ENCODE data around the gene SUSD5.

- TF ChIP-seq, protein P1, sequence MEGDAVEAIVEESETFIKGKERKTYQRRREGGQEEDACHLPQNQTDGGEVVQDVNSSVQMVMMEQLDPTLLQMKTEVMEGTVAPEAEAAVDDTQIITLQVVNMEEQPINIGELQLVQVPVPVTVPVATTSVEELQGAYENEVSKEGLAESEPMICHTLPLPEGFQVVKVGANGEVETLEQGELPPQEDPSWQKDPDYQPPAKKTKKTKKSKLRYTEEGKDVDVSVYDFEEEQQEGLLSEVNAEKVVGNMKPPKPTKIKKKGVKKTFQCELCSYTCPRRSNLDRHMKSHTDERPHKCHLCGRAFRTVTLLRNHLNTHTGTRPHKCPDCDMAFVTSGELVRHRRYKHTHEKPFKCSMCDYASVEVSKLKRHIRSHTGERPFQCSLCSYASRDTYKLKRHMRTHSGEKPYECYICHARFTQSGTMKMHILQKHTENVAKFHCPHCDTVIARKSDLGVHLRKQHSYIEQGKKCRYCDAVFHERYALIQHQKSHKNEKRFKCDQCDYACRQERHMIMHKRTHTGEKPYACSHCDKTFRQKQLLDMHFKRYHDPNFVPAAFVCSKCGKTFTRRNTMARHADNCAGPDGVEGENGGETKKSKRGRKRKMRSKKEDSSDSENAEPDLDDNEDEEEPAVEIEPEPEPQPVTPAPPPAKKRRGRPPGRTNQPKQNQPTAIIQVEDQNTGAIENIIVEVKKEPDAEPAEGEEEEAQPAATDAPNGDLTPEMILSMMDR (IDR thresholded peaks at IDR 0.05) = no peak
- TF ChIP-seq POLR2AphosphoS5 (IDR thresholded peaks at IDR 0.05) = no peak
- no peak for TF ChIP-seq EP300 (IDR thresholded peaks at IDR 0.05; ENCODE audit: low read depth)
- TF ChIP-seq POLR2A (IDR thresholded peaks at IDR 0.05) = no peak
These were observed 72.6 kb downstream of the SUSD5 start for GRCh38 chr3:33145901-33146580.
